A673 (cell line): ENCODE measurements around the gene NRXN2. TPM values are rescaled to one million over a fixed set of nuclear protein-coding genes. Genes with fewer than 3 reads are reported as not detected.

Source experiments
- BruUV-seq: library from RNA; stranded (reverse); fragments of 400-500 nt; replicated peaks from 2 replicates; lab custom pipeline; 2021; lab: Mats Ljungman, UMichigan
- CTCF ChIA-PET: fragments of 300-600 bp; sonication (Branson Sonifier 250); formaldehyde crosslinking; loops from one replicate; lab custom pipeline; 2022; ENCODE audit warnings: antibody characterized with exemption; lab: Charles Lee
- POLR2A ChIA-PET: fragments of 300-600 bp; sonication (Branson Sonifier 250); formaldehyde crosslinking; loops from one replicate; lab custom pipeline; 2022; ENCODE audit warnings: antibody characterized with exemption; ENCODE audit not compliant: low non-redundant PET; lab: Charles Lee
- DNase-seq: peaks from one replicate; pipeline ENCODE4 v3.0.0-alpha.2; 2015; ENCODE audit warnings: low spot score
- H3K27ac ChIP-seq: fragments of 200-600 bp; sonication (generic); 2 replicates; pipeline ENCODE4 v1.5.1; 2016; ENCODE audit warnings: mixed run types, low read depth, mild to moderate bottlenecking, mixed read lengths, antibody characterized with exemption, low read length; ENCODE audit not compliant: poor library complexity, severe bottlenecking
- H3K27me3 ChIP-seq: fragments of 200-600 bp; sonication (generic); replicated peaks from 2 replicates; pipeline ENCODE4 v1.6.1; 2017; ENCODE audit warnings: mixed run types, low read depth, mild to moderate bottlenecking, mixed read lengths, antibody characterized with exemption, low read length; ENCODE audit not compliant: insufficient read depth, poor library complexity
- H3K36me3 ChIP-seq: fragments of 200-600 bp; sonication (generic); 2 replicates; pipeline ENCODE4 v1.6.1; 2016; ENCODE audit warnings: mixed run types, mild to moderate bottlenecking, mixed read lengths, antibody characterized with exemption, low read length; ENCODE audit not compliant: insufficient read depth, poor library complexity, severe bottlenecking
- H3K4me1 ChIP-seq: fragments of 200-600 bp; sonication (generic); 2 replicates; pipeline ENCODE4 v1.6.1; 2017; ENCODE audit warnings: mixed run types, mild to moderate bottlenecking, mixed read lengths, antibody characterized with exemption, low read length; ENCODE audit not compliant: insufficient read depth, poor library complexity, severe bottlenecking
- H3K4me3 ChIP-seq: fragments of 200-600 bp; sonication (generic); 2 replicates; pipeline ENCODE4 v1.5.1; 2016; ENCODE audit warnings: low read depth, mixed run types, mild to moderate bottlenecking, mixed read lengths, low read length; ENCODE audit not compliant: poor library complexity, severe bottlenecking
- H3K9me3 ChIP-seq: fragments of 200-600 bp; sonication (generic); 2 replicates; pipeline ENCODE4 v1.6.1; 2016; ENCODE audit warnings: mixed run types, low read depth, mild to moderate bottlenecking, mixed read lengths, antibody characterized with exemption, low read length; ENCODE audit not compliant: poor library complexity, severe bottlenecking
- EZH2 ChIP-seq: fragments of 200-600 bp; sonication (generic); IDR thresholded peaks from 2 replicates; pipeline ENCODE4 v1.6.1; 2017; ENCODE audit warnings: borderline replicate concordance, low read depth, mild to moderate bottlenecking, mixed read lengths, antibody characterized with exemption, low read length; ENCODE audit not compliant: poor library complexity, severe bottlenecking
- intact Hi-C: fragments of 100-400 bp; cut with micrococcal nuclease; formaldehyde crosslinking; loops from one replicate; pipeline ENCODE4 v1.10.0; 2022; ENCODE audit not compliant: unreplicated experiment
- total RNA-seq: library from RNA; stranded (reverse); gene quantifications from 2 replicates; pipeline ENCODE4 v1.2.3, GENCODE V29; 2021
- TF ChIP-seq, protein P1 (sequence below): fragments of 300-800, 200-600 bp; sonication (generic); conservative IDR thresholded peaks from 2 replicates; pipeline ENCODE4 v1.5.1; 2017; ENCODE audit warnings: low read depth, mild to moderate bottlenecking, antibody characterized with exemption, low read length, moderate library complexity, mixed read lengths

NRXN2 gene
- total RNA-seq, 1 experiment from 2014 or later = 5.0 TPM

DNA sequence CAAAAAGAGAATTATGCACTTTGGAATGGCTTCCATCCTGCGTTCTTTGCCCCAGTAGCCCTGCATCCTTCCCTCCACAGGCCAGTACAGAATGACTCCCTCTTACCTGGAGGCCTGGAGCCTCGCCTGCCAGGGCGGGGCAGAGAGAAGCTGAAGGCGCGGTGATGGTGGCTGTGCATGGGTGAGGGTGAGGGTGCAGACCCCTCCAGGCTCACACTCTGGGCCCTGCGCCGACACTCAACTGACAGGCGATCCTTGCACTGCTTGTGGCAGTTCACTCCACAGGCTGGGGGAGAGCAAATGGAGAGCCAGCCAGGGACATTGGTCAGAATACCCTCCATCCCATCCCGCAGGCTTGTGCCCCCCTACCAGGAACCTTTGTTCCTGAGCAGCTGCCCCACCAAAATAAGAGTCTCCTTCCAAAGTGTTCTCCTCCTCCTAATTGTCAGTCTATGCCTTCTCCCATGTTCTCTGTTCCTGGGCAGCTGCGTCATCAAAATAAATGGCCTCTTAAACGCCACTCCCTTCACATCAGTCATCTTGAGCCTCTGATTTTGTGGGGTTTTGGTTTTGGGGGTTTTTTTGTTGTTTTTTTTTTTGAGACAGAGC is 5.9 kb upstream of the NRXN2 start:
- Histone ChIP-seq H3K36me3 (no peaks in the 10 kb centered on the region), H3K4me1 (peaks cover 3% of the 10 kb centered on the region), H3K9me3 (no peaks in the 10 kb centered on the region), H3K27ac (no peak overlapping the region), H3K4me3 (no peak overlapping the region), H3K27me3 (no peaks in the 10 kb centered on the region)
- no peak for DNase-seq
- POLR2A ChIA-PET = no interaction called here
- intact Hi-C loops = no loop called here
- BruUV-seq = no TSS peak
- no peak for TF ChIP-seq EZH2
- TF ChIP-seq, protein P1, sequence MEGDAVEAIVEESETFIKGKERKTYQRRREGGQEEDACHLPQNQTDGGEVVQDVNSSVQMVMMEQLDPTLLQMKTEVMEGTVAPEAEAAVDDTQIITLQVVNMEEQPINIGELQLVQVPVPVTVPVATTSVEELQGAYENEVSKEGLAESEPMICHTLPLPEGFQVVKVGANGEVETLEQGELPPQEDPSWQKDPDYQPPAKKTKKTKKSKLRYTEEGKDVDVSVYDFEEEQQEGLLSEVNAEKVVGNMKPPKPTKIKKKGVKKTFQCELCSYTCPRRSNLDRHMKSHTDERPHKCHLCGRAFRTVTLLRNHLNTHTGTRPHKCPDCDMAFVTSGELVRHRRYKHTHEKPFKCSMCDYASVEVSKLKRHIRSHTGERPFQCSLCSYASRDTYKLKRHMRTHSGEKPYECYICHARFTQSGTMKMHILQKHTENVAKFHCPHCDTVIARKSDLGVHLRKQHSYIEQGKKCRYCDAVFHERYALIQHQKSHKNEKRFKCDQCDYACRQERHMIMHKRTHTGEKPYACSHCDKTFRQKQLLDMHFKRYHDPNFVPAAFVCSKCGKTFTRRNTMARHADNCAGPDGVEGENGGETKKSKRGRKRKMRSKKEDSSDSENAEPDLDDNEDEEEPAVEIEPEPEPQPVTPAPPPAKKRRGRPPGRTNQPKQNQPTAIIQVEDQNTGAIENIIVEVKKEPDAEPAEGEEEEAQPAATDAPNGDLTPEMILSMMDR = no peak
- CTCF ChIA-PET = no interaction called here

- Histone ChIP-seq H3K36me3 (no peaks in the 10 kb centered on the region), H3K9me3 (no peaks in the 10 kb centered on the region), H3K27me3 (peaks cover 7% of the 10 kb centered on the region), H3K27ac (no peak overlapping the region), H3K4me3 (no peak overlapping the region), H3K4me1 (peaks cover 11% of the 10 kb centered on the region)
- TF ChIP-seq, protein P1 = no peak
- no peak for TF ChIP-seq EZH2
- POLR2A ChIA-PET = no interaction called here
- CTCF ChIA-PET = interaction anchor here (0.6 kb wide), 1 partner anchor 247 kb away, joined by 3 read pairs; no protein-coding TSS in a partner anchor
- DNase-seq = no peak
- intact Hi-C loops = no loop called here
- BruUV-seq = no TSS peak
Measured at GRCh38 chr11:64726867-64727530, 4.0 kb upstream of the NRXN2 start.

DNA sequence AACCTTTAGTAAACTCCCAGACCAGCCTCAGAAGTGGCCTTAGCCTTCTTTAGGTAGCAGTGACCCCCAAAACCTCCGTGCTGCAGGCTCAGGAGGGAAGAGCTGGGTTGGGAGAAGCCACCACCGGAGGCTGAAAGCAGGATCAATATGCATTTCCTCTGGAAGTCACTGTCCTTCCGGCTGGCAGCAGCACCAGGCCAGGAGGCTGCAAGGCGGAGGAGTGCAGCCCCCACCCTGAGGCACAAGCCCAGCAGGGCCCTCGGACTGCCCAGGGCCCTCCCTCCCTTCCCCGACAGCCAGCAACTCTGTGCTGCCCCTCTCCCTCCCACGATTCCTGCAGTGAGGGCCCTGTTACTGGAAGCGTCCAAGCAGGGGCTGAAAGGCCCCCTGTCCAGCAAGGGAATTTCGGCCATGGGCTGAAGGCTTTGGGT is 3.2 kb upstream of the NRXN2 start:
- no peak for DNase-seq
- Histone ChIP-seq H3K27ac (no peak overlapping the region), H3K27me3 (peaks cover 15% of the 10 kb centered on the region), H3K36me3 (no peaks in the 10 kb centered on the region), H3K4me1 (peaks cover 11% of the 10 kb centered on the region), H3K4me3 (no peak overlapping the region), H3K9me3 (no peaks in the 10 kb centered on the region)
- no TSS peak for BruUV-seq
- POLR2A ChIA-PET = no interaction called here
- intact Hi-C loops = no loop called here
- CTCF ChIA-PET = interaction anchor here (0.5 to 0.6 kb wide), 2 partner anchors 252 to 277 kb away, joined by 3 read pairs; no protein-coding TSS in a partner anchor
- TF ChIP-seq, protein P1 = no peak
- TF ChIP-seq EZH2 = no peak
